ENCODE results near the gene MZF1. TPM values are rescaled to one million over a fixed set of nuclear protein-coding genes. Genes with fewer than 3 reads are reported as not detected.
"Not testable (repeated sequence)": the region's sequence is repeated elsewhere in the genome, so short reads cannot be mapped to it uniquely, and the experiment has no call there.

MZF1 gene
- total and polyA plus RNA-seq, 4 donors, result 6.3 to 81.5 (median 24.8) TPM

- Histone ChIP-seq H3K4me3 (ENCODE audit: low read length in 2 of 2) (no peak overlapping the region), H3K4me1 (ENCODE audit: control insufficient read depth in 1 of 2, insufficient read depth in 2 of 2, low read length in 2 of 2) (no peaks in the 10 kb centered on the region), H3K27ac (ENCODE audit: low read depth in 1 of 2, low read length in 2 of 2) (no peak overlapping the region), H3K9me3 (ENCODE audit: control insufficient read depth, low read length) (no peaks in the 10 kb centered on the region), H3K27me3 (ENCODE audit: control insufficient read depth in 1 of 2, insufficient read depth in 2 of 2, low read length in 1 of 2) (no peaks in the 10 kb centered on the region), H3K36me3 (ENCODE audit: control insufficient read depth in 1 of 2, insufficient read depth in 2 of 2, low read length in 1 of 2) (no peaks in the 10 kb centered on the region)
- peak; percentile 93 to 95 for DNase-seq
- peak; percentile 95 for ATAC-seq (ENCODE audit: low FRiP score)
- intact Hi-C loops (cut with DNase I), result no loop called here
- 65 to 71% methylated on average over 62 of the region's 62 CpGs for WGBS, 2 donors
Observed at GRCh38 chr19:58581227-58582141, 8.3 kb upstream of the MZF1 start.

GRCh38 chr19:58579473-58580142 lies 6.5 kb upstream of the MZF1 start:
- ATAC-seq (ENCODE audit: low FRiP score), result no peak
- 81 to 86% methylated on average over 8 of the region's 8 CpGs for WGBS, 2 donors
- Histone ChIP-seq H3K9me3 (ENCODE audit: control insufficient read depth, low read length) (no peaks in the 10 kb centered on the region), H3K27me3 (ENCODE audit: control insufficient read depth in 1 of 2, insufficient read depth in 2 of 2, low read length in 1 of 2) (no peaks in the 10 kb centered on the region), H3K4me3 (ENCODE audit: low read length in 2 of 2) (no peak overlapping the region), H3K36me3 (ENCODE audit: control insufficient read depth in 1 of 2, insufficient read depth in 2 of 2, low read length in 1 of 2) (no peaks in the 10 kb centered on the region), H3K27ac (ENCODE audit: low read depth in 1 of 2, low read length in 2 of 2) (no peak overlapping the region), H3K4me1 (ENCODE audit: control insufficient read depth in 1 of 2, insufficient read depth in 2 of 2, low read length in 2 of 2) (no peaks in the 10 kb centered on the region)
- intact Hi-C loops (cut with DNase I), result no loop called here
- peak in 1 of 2 donors; percentile 34 for DNase-seq

GRCh38 chr19:58578012-58578925 lies 5.1 kb upstream of the MZF1 start:
- H3K27ac ChIP-seq (ENCODE audit: low read depth in 1 of 2, low read length in 2 of 2), result no peak overlapping the region
- no peaks in the 10 kb centered on the region for H3K9me3 ChIP-seq (ENCODE audit: control insufficient read depth, low read length)
- no peak for ATAC-seq (ENCODE audit: low FRiP score)
- H3K27me3 ChIP-seq (ENCODE audit: control insufficient read depth in 1 of 2, insufficient read depth in 2 of 2, low read length in 1 of 2), result no peaks in the 10 kb centered on the region
- H3K4me1 ChIP-seq (ENCODE audit: control insufficient read depth in 1 of 2, insufficient read depth in 2 of 2, low read length in 2 of 2), result no peaks in the 10 kb centered on the region
- H3K4me3 ChIP-seq (ENCODE audit: low read length in 2 of 2), result no peak overlapping the region
- intact Hi-C loops (cut with DNase I), result no loop called here
- WGBS, 2 donors, result 85 to 89% methylated on average over 11 of the region's 11 CpGs
- peak in 1 of 2 donors; percentile 47 for DNase-seq
- H3K36me3 ChIP-seq (ENCODE audit: control insufficient read depth in 1 of 2, insufficient read depth in 2 of 2, low read length in 1 of 2), result no peaks in the 10 kb centered on the region

GRCh38 chr19:58577581-58577980 lies 4.4 kb upstream of the MZF1 start:
- H3K4me1 ChIP-seq (ENCODE audit: control insufficient read depth in 1 of 2, insufficient read depth in 2 of 2, low read length in 2 of 2); H3K36me3 ChIP-seq (ENCODE audit: control insufficient read depth in 1 of 2, insufficient read depth in 2 of 2, low read length in 1 of 2); H3K27ac ChIP-seq (ENCODE audit: low read depth in 1 of 2, low read length in 2 of 2); intact Hi-C loops (cut with DNase I); H3K9me3 ChIP-seq (ENCODE audit: control insufficient read depth, low read length); ATAC-seq (ENCODE audit: low FRiP score); H3K4me3 ChIP-seq (ENCODE audit: low read length in 2 of 2); H3K27me3 ChIP-seq (ENCODE audit: control insufficient read depth in 1 of 2, insufficient read depth in 2 of 2, low read length in 1 of 2): not testable (repeated sequence)
- 85 to 95% methylated on average over 2 of the region's 2 CpGs for WGBS, 2 donors
- peak in 1 of 2 donors; percentile 43 for DNase-seq

- peak overlapping the region; percentile 4 to 50 for H3K4me3 ChIP-seq (ENCODE audit: low read length in 2 of 2)
- no peaks in the 10 kb centered on the region for H3K27me3 ChIP-seq (ENCODE audit: control insufficient read depth in 1 of 2, insufficient read depth in 2 of 2, low read length in 1 of 2)
- intact Hi-C loops (cut with DNase I), result no loop called here
- peak; percentile 85 for ATAC-seq (ENCODE audit: low FRiP score)
- peak overlapping the region in 1 of 2 donors; percentile 70 for H3K27ac ChIP-seq (ENCODE audit: low read depth in 1 of 2, low read length in 2 of 2)
- no peaks in the 10 kb centered on the region for H3K36me3 ChIP-seq (ENCODE audit: control insufficient read depth in 1 of 2, insufficient read depth in 2 of 2, low read length in 1 of 2)
- DNase-seq, result peak; percentile 94 to 96
- no peaks in the 10 kb centered on the region for H3K4me1 ChIP-seq (ENCODE audit: control insufficient read depth in 1 of 2, insufficient read depth in 2 of 2, low read length in 2 of 2)
- WGBS, 2 donors, result 0% methylated on average over 63 to 66 of the region's 66 CpGs
- no peaks in the 10 kb centered on the region for H3K9me3 ChIP-seq (ENCODE audit: control insufficient read depth, low read length)
Observed at GRCh38 chr19:58575183-58576041, 2.3 kb upstream of the MZF1 start.

- ATAC-seq (ENCODE audit: low FRiP score), result no peak
- H3K27ac ChIP-seq (ENCODE audit: low read depth in 1 of 2, low read length in 2 of 2), result peak overlapping the region in 1 of 2 donors; percentile 81
- intact Hi-C loops (cut with DNase I), result loop anchor here in 1 of 2 donors (2.0 kb wide), 1 partner anchor 15 kb away; the partner anchor contains the start of gene UBE2M
- no peaks in the 10 kb centered on the region for H3K4me1 ChIP-seq (ENCODE audit: control insufficient read depth in 1 of 2, insufficient read depth in 2 of 2, low read length in 2 of 2)
- peak overlapping the region in 1 of 2 donors; percentile 28 for H3K4me3 ChIP-seq (ENCODE audit: low read length in 2 of 2)
- no peaks in the 10 kb centered on the region for H3K36me3 ChIP-seq (ENCODE audit: control insufficient read depth in 1 of 2, insufficient read depth in 2 of 2, low read length in 1 of 2)
- no peak for DNase-seq
- H3K27me3 ChIP-seq (ENCODE audit: control insufficient read depth in 1 of 2, insufficient read depth in 2 of 2, low read length in 1 of 2), result no peaks in the 10 kb centered on the region
- 0 to 1% methylated on average over 20 of the region's 20 CpGs for WGBS, 2 donors
- no peaks in the 10 kb centered on the region for H3K9me3 ChIP-seq (ENCODE audit: control insufficient read depth, low read length)
Observed at GRCh38 chr19:58573658-58574164, 576 bp upstream of the MZF1 start.

- Histone ChIP-seq H3K27ac (ENCODE audit: low read depth in 1 of 2, low read length in 2 of 2) (peak overlapping the region in 1 of 2 donors; percentile 13), H3K27me3 (ENCODE audit: control insufficient read depth in 1 of 2, insufficient read depth in 2 of 2, low read length in 1 of 2) (no peaks in the 10 kb centered on the region), H3K4me1 (ENCODE audit: control insufficient read depth in 1 of 2, insufficient read depth in 2 of 2, low read length in 2 of 2) (no peaks in the 10 kb centered on the region), H3K9me3 (ENCODE audit: control insufficient read depth, low read length) (no peaks in the 10 kb centered on the region), H3K4me3 (ENCODE audit: low read length in 2 of 2) (no peak overlapping the region), H3K36me3 (ENCODE audit: control insufficient read depth in 1 of 2, insufficient read depth in 2 of 2, low read length in 1 of 2) (no peaks in the 10 kb centered on the region)
- DNase-seq (peak in 1 of 2 donors; percentile 30), ATAC-seq (ENCODE audit: low FRiP score) (no peak)
- 38 to 40% methylated on average over 24 of the region's 24 CpGs for WGBS, 2 donors
- intact Hi-C loops (cut with DNase I), result loop anchor here in 1 of 2 donors (2.0 kb wide), 1 partner anchor 13 kb away; the partner anchor contains the start of gene UBE2M
Observed at GRCh38 chr19:58572026-58572817, 913 bp downstream of the MZF1 start.

Data from aorta (tissue), 5 donors.